Thyroid gland (tissue), 4 donors: ENCODE data around the gene KMO. TPM values are rescaled to one million over a fixed set of nuclear protein-coding genes. Genes with fewer than 3 reads are reported as not detected.

ENCODE experiments used
- DNase-seq, 2 donors: peaks; one replicate each; pipeline ENCODE4 v3.0.0-alpha.2; 2019
- H3K27ac ChIP-seq, 3 donors: fragments of 200-600 bp; sonication (generic); 1 replicate in 2 of 3; 2 replicates in 1 of 3; pipeline ENCODE4 v1.5.1; 2016 to 2019; ENCODE audit warnings: mild to moderate bottlenecking in 1 of 3, moderate library complexity in 1 of 3
- H3K27me3 ChIP-seq: fragments of 200-600 bp; sonication (generic); one replicate; pipeline ENCODE4 v1.5.1; 2019
- H3K36me3 ChIP-seq, 2 donors: fragments of 200-600 bp; sonication (generic); one replicate each; pipeline ENCODE4 v1.5.1; 2016 to 2019
- H3K4me1 ChIP-seq, 2 donors: fragments of 200-600 bp; sonication (generic); one replicate each; pipeline ENCODE4 v1.5.1; 2017 to 2019
- H3K4me3 ChIP-seq, 3 donors: fragments of 200-600 bp; sonication (generic); replicated peaks in 1 of 3; 1 replicate in 2 of 3; 2 replicates in 1 of 3; pipeline ENCODE4 v1.5.1; 2016; ENCODE audit warnings: mild to moderate bottlenecking in 1 of 3
- H3K9me3 ChIP-seq: fragments of 200-600 bp; sonication (generic); one replicate; pipeline ENCODE4 v1.5.1; 2017
- POLR2A ChIP-seq, 2 donors: fragments of 450-650 bp; IDR thresholded peaks; one replicate each; pipeline ENCODE4 v1.6.1; 2017; ENCODE audit warnings: antibody characterized with exemption in 2 of 2, mild to moderate bottlenecking in 2 of 2, moderate library complexity in 1 of 2
- WGBS, 2 donors: methylation state at CpG; one replicate each; pipeline ENCODE4 v1.1.5; 2017; 5-methylcytosine and 5-hydroxymethylcytosine counted together
- intact Hi-C: fragments of 100-400 bp; cut with DNase I; formaldehyde crosslinking; loops from one replicate; pipeline ENCODE4 v1.15.1; 2023
- total RNA-seq, 4 donors: library from RNA; depleted of rRNA; stranded (reverse); fragments of >200 nt; gene quantifications; one replicate each; pipeline ENCODE4 v1.2.3, GENCODE V29; 2016
- TF ChIP-seq, protein P1 (sequence below), 6 experiments: fragments of 200-600 bp in 3 of 6; fragments of 450-650 bp in 3 of 6; sonication (generic) in 3 of 6; IDR thresholded peaks; one replicate each; pipeline ENCODE4 v1.5.1; 2016 to 2019; ENCODE audit warnings: antibody characterized with exemption in 6 of 6, mild to moderate bottlenecking in 2 of 6, inconsistent platforms in 1 of 6, moderate library complexity in 1 of 6

The KMO gene
- total RNA-seq, 4 donors from 2014 or later, result 0.27 to 2.3 (median 0.39) TPM; not detected in 1

DNA sequence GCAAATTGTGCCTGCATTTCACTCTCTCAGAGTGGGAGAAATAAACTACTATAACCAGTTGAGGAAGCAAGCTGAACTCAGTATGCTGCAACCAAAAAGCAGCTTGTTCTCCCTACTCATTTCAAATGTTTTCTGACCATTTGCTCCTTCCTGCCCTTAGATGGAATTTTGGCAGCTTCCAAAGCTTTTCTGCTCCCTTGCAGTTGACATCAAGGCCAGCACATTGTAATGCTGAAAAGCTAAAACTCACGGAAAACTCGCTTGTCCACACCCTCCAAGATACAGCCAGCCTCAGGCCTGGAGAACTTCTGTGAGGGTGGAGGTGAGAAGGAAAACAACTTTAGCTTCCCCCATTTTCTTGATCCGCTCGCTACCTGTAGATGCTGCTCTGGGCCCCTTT is 113.0 kb downstream of the KMO start:
- WGBS, 2 donors, result 78 to 93% methylated on average over 4 of the region's 4 CpGs
- intact Hi-C loops, result no loop called here
- Histone ChIP-seq H3K27ac (no peak overlapping the region), H3K4me3 (no peak overlapping the region), H3K36me3 (no peaks in the 10 kb centered on the region), H3K27me3 (no peaks in the 10 kb centered on the region), H3K9me3 (no peaks in the 10 kb centered on the region), H3K4me1 (no peaks in the 10 kb centered on the region)
- no peak for DNase-seq
- TF ChIP-seq, protein P1, sequence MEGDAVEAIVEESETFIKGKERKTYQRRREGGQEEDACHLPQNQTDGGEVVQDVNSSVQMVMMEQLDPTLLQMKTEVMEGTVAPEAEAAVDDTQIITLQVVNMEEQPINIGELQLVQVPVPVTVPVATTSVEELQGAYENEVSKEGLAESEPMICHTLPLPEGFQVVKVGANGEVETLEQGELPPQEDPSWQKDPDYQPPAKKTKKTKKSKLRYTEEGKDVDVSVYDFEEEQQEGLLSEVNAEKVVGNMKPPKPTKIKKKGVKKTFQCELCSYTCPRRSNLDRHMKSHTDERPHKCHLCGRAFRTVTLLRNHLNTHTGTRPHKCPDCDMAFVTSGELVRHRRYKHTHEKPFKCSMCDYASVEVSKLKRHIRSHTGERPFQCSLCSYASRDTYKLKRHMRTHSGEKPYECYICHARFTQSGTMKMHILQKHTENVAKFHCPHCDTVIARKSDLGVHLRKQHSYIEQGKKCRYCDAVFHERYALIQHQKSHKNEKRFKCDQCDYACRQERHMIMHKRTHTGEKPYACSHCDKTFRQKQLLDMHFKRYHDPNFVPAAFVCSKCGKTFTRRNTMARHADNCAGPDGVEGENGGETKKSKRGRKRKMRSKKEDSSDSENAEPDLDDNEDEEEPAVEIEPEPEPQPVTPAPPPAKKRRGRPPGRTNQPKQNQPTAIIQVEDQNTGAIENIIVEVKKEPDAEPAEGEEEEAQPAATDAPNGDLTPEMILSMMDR (IDR thresholded peaks at IDR 0.05), result no peak
- no peak for TF ChIP-seq POLR2A (IDR thresholded peaks at IDR 0.05)

Other genes with a start within 250 kb of the KMO start
- under 1 TPM in 1 of 4 donors, not detected in 3; 0.39 TPM for gene RGS7, start 175.2 kb upstream of the KMO start, total RNA-seq
- gene FH, start 12.6 kb upstream of the KMO start, total RNA-seq, result 10 to 100 TPM; 52.7 to 84.3 (median 64.6) TPM
- gene CHML, start 108.0 kb downstream of the KMO start, total RNA-seq, result 10 to 100 TPM in 3 of 4 donors, 1 to 10 TPM in 1; 7.9 to 13.9 (median 11.3) TPM
- gene OPN3, start 108.0 kb downstream of the KMO start, total RNA-seq, result 10 to 100 TPM; 19.2 to 45.0 (median 31.3) TPM
- not detected for gene WDR64, start 119.9 kb downstream of the KMO start, total RNA-seq